ENCODE measurements around the gene MRAP2. TPM values are rescaled to one million over a fixed set of nuclear protein-coding genes. Genes with fewer than 3 reads are reported as not detected.

Gene MRAP2, protein sequence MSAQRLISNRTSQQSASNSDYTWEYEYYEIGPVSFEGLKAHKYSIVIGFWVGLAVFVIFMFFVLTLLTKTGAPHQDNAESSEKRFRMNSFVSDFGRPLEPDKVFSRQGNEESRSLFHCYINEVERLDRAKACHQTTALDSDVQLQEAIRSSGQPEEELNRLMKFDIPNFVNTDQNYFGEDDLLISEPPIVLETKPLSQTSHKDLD
- 3.5 and 5.8 TPM in 2 replicates for total RNA-seq
- polyA plus RNA-seq = 8.3 and 8.6 TPM in 2 replicates
- polyA plus RNA-seq (2011; cell fraction: cytosol; rRNA removed) = 6.1 and 6.4 TPM in 2 replicates
- 4.6 TPM in 2 replicates for polyA plus RNA-seq (2011; cell fraction: nucleus; rRNA removed)
- 3.1 and 5.6 TPM in 2 replicates for polyA plus RNA-seq (2012)
- 6.5 and 7.7 TPM in 2 replicates for polyA minus RNA-seq
- not detected for polyA minus RNA-seq (2011; cell fraction: cytosol; rRNA and poly(A)+ RNA removed)
- polyA minus RNA-seq (2011; cell fraction: nucleus; rRNA and poly(A)+ RNA removed) = 2.2 and 2.9 TPM in 2 replicates
- percentile 48 among the genes with signal in this experiment for Bru-seq, nascent RNA
- BruChase-seq, experiment 1, labeled RNA remaining after a 6-hour chase = percentile 37 among the genes with signal in this experiment
- percentile 39 among the genes with signal in this experiment for BruChase-seq, experiment 2, labeled RNA remaining after a 2-hour chase
- long read RNA-seq, transcript MRAP2-201 (4 exons, 2,153 nt) = major isoform, 9 of 16 reads
- long read RNA-seq, partial matches to known transcripts = 2 of 16 reads
- long read RNA-seq, other reads (novel, unspliced or antisense) = 5 of 16 reads

DNA sequence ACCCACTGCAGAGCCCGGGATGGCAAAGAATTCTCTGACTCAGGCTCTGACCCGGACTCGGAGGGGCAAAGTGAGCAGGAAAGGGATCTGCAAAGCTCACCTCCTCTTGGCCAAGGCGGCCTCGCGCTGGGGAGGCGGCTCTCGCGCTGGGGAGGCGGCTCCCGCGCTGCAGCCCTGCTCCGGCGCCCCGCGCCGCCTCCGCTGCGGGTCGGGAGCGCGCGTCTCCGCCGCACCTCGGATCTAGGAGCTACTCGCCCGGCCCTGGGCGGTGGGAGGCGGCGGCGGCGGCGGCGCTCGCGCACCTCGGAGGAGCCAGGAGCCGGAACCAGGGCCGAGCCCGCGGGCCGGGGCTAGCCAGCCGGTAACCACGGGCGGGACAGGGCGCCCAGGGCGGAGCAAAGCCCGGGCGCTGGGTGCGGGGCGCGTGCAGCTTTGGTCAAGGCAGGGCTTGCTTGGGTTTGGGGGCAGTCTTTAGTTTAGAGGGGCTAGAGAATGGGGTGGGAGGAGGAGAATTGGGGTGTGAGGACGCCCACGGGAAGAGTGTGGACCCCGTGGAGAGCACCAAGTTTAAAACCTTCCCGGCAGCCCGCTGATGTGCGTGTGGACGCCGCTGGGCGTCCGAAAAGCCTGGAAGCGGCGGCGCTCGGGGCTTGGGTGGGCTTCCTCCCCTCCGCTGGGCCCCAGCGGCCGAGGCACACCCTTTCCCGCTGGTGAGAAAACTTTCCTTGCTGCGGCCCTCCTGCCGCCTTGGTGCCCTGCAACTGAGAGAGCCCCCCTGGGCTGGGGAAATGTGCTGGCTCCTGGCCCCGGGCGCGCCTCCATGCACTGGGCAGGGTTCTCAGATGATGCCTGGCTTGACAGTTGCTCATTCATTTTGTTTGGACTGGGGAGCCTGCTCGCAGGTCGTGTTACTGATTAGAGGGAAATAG is at the start of gene MRAP2:
MRAP2 (plus strand) TSS at position 250 of the 929 bp plus-strand sequence. CDS start 21,547 bp downstream, outside the sequence.
- intact Hi-C loops (cut with micrococcal nuclease) (loop anchor here (5.0 to 10.0 kb wide), 2 partner anchors 161 to 194 kb away; partner anchors contain the start of gene CEP162), dilution Hi-C loops (cut with MboI; ENCODE audit: extremely low pct_ligation_motif_present, low sequenced_read_pairs) (no loop called here)
- TF ChIP-seq FOS (IDR thresholded peaks at IDR 0.05; ENCODE audit: borderline replicate concordance, insufficient read depth, low read length) (no peak), POLR2A (IDR thresholded peaks at IDR 0.05; ENCODE audit: low read depth, low read length) (no peak), EZH2 (IDR thresholded peaks at IDR 0.05; ENCODE audit: borderline replicate concordance, low read depth, low read length, severe bottlenecking) (no peak), GATA2 (IDR thresholded peaks at IDR 0.05; ENCODE audit: insufficient read depth, insufficient read length, low read depth, low read length) (no peak), MYC (IDR thresholded peaks at IDR 0.05; ENCODE audit: low read depth, low read length) (no peak), JUN (IDR thresholded peaks at IDR 0.05; ENCODE audit: borderline replicate concordance, insufficient read depth, insufficient read length, low read depth) (no peak)
- TF ChIP-seq, protein P1, sequence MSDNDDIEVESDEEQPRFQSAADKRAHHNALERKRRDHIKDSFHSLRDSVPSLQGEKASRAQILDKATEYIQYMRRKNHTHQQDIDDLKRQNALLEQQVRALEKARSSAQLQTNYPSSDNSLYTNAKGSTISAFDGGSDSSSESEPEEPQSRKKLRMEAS (IDR thresholded peaks at IDR 0.05; ENCODE audit: insufficient read depth, insufficient read length) = no peak
- Histone ChIP-seq H3K4me3 (replicated peaks in 1 of 3; ENCODE audit: insufficient read depth in 1 of 3, low read depth in 1 of 3, low read length in 3 of 3) (peak within 1 kb of the TSS; percentile 41 to 67 (median 52)), H3K27ac (ENCODE audit: insufficient read depth, low read depth, low read length) (no peak within 1 kb of the TSS), H4K20me1 (replicated peaks; ENCODE audit: control insufficient read depth, extremely low read depth, insufficient read depth, low read length) (no peaks in the 10 kb centered on the region), H3K9me3 (replicated peaks; ENCODE audit: control insufficient read depth, insufficient read depth, low read length) (no peaks in the 10 kb centered on the region), H3K79me2 (ENCODE audit: control insufficient read depth, insufficient read depth, low read length) (no peaks in the 10 kb centered on the region), H3K4me2 (ENCODE audit: insufficient read depth, low read length) (peak within 1 kb of the TSS; percentile 91), H3K27me3 (ENCODE audit: control insufficient read depth in 2 of 2, insufficient read depth in 2 of 2, low read length in 2 of 2) (peaks cover 3 to 5% of the 10 kb centered on the region in 2 experiments), H2AFZ (ENCODE audit: low read depth, low read length) (peak within 1 kb of the TSS; percentile 97), H3K36me3 (ENCODE audit: control insufficient read depth in 2 of 2, extremely low read depth in 1 of 2, insufficient read depth in 2 of 2, low read length in 2 of 2) (no peaks in the 10 kb centered on the region), H3K4me1 (ENCODE audit: control insufficient read depth, extremely low read depth, insufficient read depth, low read length) (peaks cover 6% of the 10 kb centered on the region), H3K9me1 (replicated peaks; ENCODE audit: control insufficient read depth, extremely low read depth, insufficient read depth, low read length) (no peaks in the 10 kb centered on the region), H3K9ac (replicated peaks; ENCODE audit: extremely low read depth, insufficient read depth, low read length) (peak within 1 kb of the TSS; percentile 25)
- POLR2A ChIA-PET = no interaction called here
- no TSS peak for BruUV-seq (replicated peaks)
- FAIRE-seq (no peak), DNase-seq (ENCODE audit: low read depth, low spot score) (peak; percentile 32)
- CTCF ChIA-PET = interaction anchor here (0.7 to 1.4 kb wide), 3 partner anchors 13 to 22 kb away, joined by 3 read pairs; no protein-coding TSS in a partner anchor
